Upper lobe of left lung (tissue), 6 donors: ENCODE measurements around the gene OR2A12. TPM values are rescaled to one million over a fixed set of nuclear protein-coding genes. Genes with fewer than 3 reads are reported as not detected.

Experiments
- ATAC-seq, 2 donors: fragments of 200-7000 bp; cut with Tn5 transposase; one replicate each; pipeline ENCODE4 v1.9.1; 2022; ENCODE audit warnings: mild to moderate bottlenecking in 2 of 2, moderate library complexity in 2 of 2; ENCODE audit not compliant: low FRiP score in 2 of 2
- DNase-seq, 2 donors: peaks; one replicate each; pipeline ENCODE4 v3.0.0-alpha.2; 2019 to 2020
- H3K27ac ChIP-seq, 4 donors: fragments of 200-600 bp; sonication (generic); one replicate each; pipeline ENCODE4 v1.5.1; 2016 to 2019
- H3K27me3 ChIP-seq, 4 donors: fragments of 200-600 bp; sonication (generic); one replicate each; pipeline ENCODE4 v1.5.1; 2017 to 2019
- H3K36me3 ChIP-seq, 4 donors: fragments of 200-600 bp; sonication (generic); one replicate each; pipeline ENCODE4 v1.5.1; 2016 to 2019
- H3K4me1 ChIP-seq, 4 donors: fragments of 200-600 bp; sonication (generic); one replicate each; pipeline ENCODE4 v1.5.1; 2018 to 2019
- H3K4me3 ChIP-seq, 4 donors: fragments of 200-600 bp; sonication (generic); one replicate each; pipeline ENCODE4 v1.5.1; 2017 to 2019; ENCODE audit warnings: mild to moderate bottlenecking in 2 of 4, moderate library complexity in 1 of 4
- H3K9me3 ChIP-seq, 4 donors: fragments of 200-600 bp; sonication (generic); one replicate each; pipeline ENCODE4 v1.5.1; 2018 to 2019
- CTCF ChIP-seq, 6 experiments: fragments of 450-650 bp in 4 of 6; fragments of 200-600 bp in 2 of 6; sonication (generic) in 2 of 6; IDR thresholded peaks; one replicate each; pipeline ENCODE4 v1.5.1; 2016 to 2019; ENCODE audit warnings: antibody characterized with exemption in 6 of 6
- EP300 ChIP-seq, 4 donors: sonication (generic); formaldehyde crosslinking; IDR thresholded peaks; one replicate each; pipeline ENCODE4 v1.5.1; 2017; ENCODE audit warnings: antibody characterized with exemption in 4 of 4, control low read depth in 2 of 4
- POLR2A ChIP-seq, 4 donors: fragments of 450-650 bp; IDR thresholded peaks; one replicate each; pipeline ENCODE4 v1.5.1; 2016 to 2017; ENCODE audit warnings: antibody characterized with exemption in 4 of 4, mild to moderate bottlenecking in 2 of 4
- POLR2AphosphoS5 ChIP-seq, 2 donors: sonication (generic); formaldehyde crosslinking; IDR thresholded peaks; one replicate each; pipeline ENCODE4 v1.5.1; 2017; ENCODE audit warnings: antibody characterized with exemption in 2 of 2
- WGBS, 2 donors: methylation state at CpG; one replicate each; pipeline ENCODE4 v1.1.5; 2017 to 2018; 5-methylcytosine and 5-hydroxymethylcytosine counted together
- total RNA-seq, 6 donors: library from RNA; depleted of rRNA in 4 of 6; stranded (reverse); fragments of >200 nt in 4 of 6; gene quantifications; one replicate each; pipeline versions ENCODE4 v1.1.0 to v1.2.1, GENCODE V29; 2016 to 2021
- donor health status: DM: no; HTN: no; CAD: no; lungs with moderate emphysema.
- donor health status: DM: no; HTN: yes; CAD: no; lungs with severe emphysema.

OR2A12 gene
- total RNA-seq, 6 donors from 2014 or later, result not detected

- ATAC-seq (no peak), DNase-seq (no peak)
- no peak for TF ChIP-seq POLR2AphosphoS5 (IDR thresholded peaks at IDR 0.05)
- no peak for TF ChIP-seq POLR2A (IDR thresholded peaks at IDR 0.05)
- no peak for TF ChIP-seq EP300 (IDR thresholded peaks at IDR 0.05)
- no peak for TF ChIP-seq CTCF (IDR thresholded peaks at IDR 0.05)
- 76 to 87% methylated on average over 2 of the region's 2 CpGs for WGBS, 2 donors
- Histone ChIP-seq H3K36me3 (no peaks in the 10 kb centered on the region), H3K4me1 (no peaks in the 10 kb centered on the region), H3K27ac (no peak overlapping the region), H3K27me3 (no peaks in the 10 kb centered on the region), H3K9me3 (no peaks in the 10 kb centered on the region), H3K4me3 (no peak overlapping the region)
Measured at GRCh38 chr7:144069953-144070352, 16.1 kb upstream of the OR2A12 start.

- ATAC-seq (no peak), DNase-seq (peak in 1 of 2 donors; percentile 40)
- 91 to 96% methylated on average over 8 of the region's 8 CpGs for WGBS, 2 donors
- Histone ChIP-seq H3K36me3 (no peaks in the 10 kb centered on the region), H3K27ac (no peak overlapping the region), H3K4me1 (no peaks in the 10 kb centered on the region), H3K27me3 (no peaks in the 10 kb centered on the region), H3K9me3 (no peaks in the 10 kb centered on the region), H3K4me3 (no peak overlapping the region)
- TF ChIP-seq POLR2A (IDR thresholded peaks at IDR 0.05) (no peak), POLR2AphosphoS5 (IDR thresholded peaks at IDR 0.05) (no peak), CTCF (IDR thresholded peaks at IDR 0.05) (no peak), EP300 (IDR thresholded peaks at IDR 0.05) (no peak)
Measured at GRCh38 chr7:144074374-144074773, 11.7 kb upstream of the OR2A12 start.

- DNase-seq, result no peak
- ATAC-seq, result no peak
- H3K27ac ChIP-seq, result no peak overlapping the region
- TF ChIP-seq POLR2AphosphoS5 (IDR thresholded peaks at IDR 0.05) (no peak), POLR2A (IDR thresholded peaks at IDR 0.05) (no peak), EP300 (IDR thresholded peaks at IDR 0.05) (no peak), CTCF (IDR thresholded peaks at IDR 0.05) (no peak)
- H3K27me3 ChIP-seq, result no peaks in the 10 kb centered on the region
- 57 to 73% methylated on average over 4 of the region's 4 CpGs for WGBS, 2 donors
- H3K4me1 ChIP-seq, result no peaks in the 10 kb centered on the region
- H3K4me3 ChIP-seq, result no peak overlapping the region
- no peaks in the 10 kb centered on the region for H3K36me3 ChIP-seq
- H3K9me3 ChIP-seq, result peaks cover 0 to 7% (median 5%) of the 10 kb centered on the region in 4 donors
Measured at GRCh38 chr7:144086730-144087129, 652 bp downstream of the OR2A12 start.

GRCh38 chr7:144087230-144087629 lies 1.2 kb downstream of the OR2A12 start:
- Histone ChIP-seq H3K36me3 (no peaks in the 10 kb centered on the region), H3K27ac (no peak overlapping the region), H3K27me3 (no peaks in the 10 kb centered on the region), H3K9me3 (peaks cover 0 to 7% (median 5%) of the 10 kb centered on the region in 4 donors), H3K4me1 (no peaks in the 10 kb centered on the region), H3K4me3 (no peak overlapping the region)
- TF ChIP-seq CTCF (IDR thresholded peaks at IDR 0.05) (no peak), POLR2A (IDR thresholded peaks at IDR 0.05) (no peak), EP300 (IDR thresholded peaks at IDR 0.05) (no peak), POLR2AphosphoS5 (IDR thresholded peaks at IDR 0.05) (no peak)
- WGBS, 2 donors, result 82 to 89% methylated on average over 1 of the region's 1 CpG
- DNase-seq (no peak), ATAC-seq (no peak)

- WGBS, 2 donors, result 93 to 94% methylated on average over 3 of the region's 3 CpGs
- DNase-seq (no peak), ATAC-seq (no peak)
- Histone ChIP-seq H3K27me3 (no peaks in the 10 kb centered on the region), H3K4me1 (no peaks in the 10 kb centered on the region), H3K4me3 (no peak overlapping the region), H3K36me3 (no peaks in the 10 kb centered on the region), H3K9me3 (peaks cover 0 to 7% (median 5%) of the 10 kb centered on the region in 4 donors), H3K27ac (no peak overlapping the region)
- no peak for TF ChIP-seq EP300 (IDR thresholded peaks at IDR 0.05)
- TF ChIP-seq CTCF (IDR thresholded peaks at IDR 0.05), result no peak
- no peak for TF ChIP-seq POLR2A (IDR thresholded peaks at IDR 0.05)
- no peak for TF ChIP-seq POLR2AphosphoS5 (IDR thresholded peaks at IDR 0.05)
Measured at GRCh38 chr7:144090667-144091066, 4.6 kb downstream of the OR2A12 start.
